ENCODE data around the gene RIMS3. TPM values are rescaled to one million over a fixed set of nuclear protein-coding genes. Genes with fewer than 3 reads are reported as not detected.

The RIMS3 gene
- polyA plus RNA-seq, 1 donor from 2014 or later = 31.6 TPM

- Histone ChIP-seq H3K36me3 (ENCODE audit: insufficient read depth, low read length) (no peaks in the 10 kb centered on the region), H2AFZ (ENCODE audit: low read depth, low read length) (peak within 1 kb of the TSS; percentile 98), H3K27ac (ENCODE audit: low read length) (peak within 1 kb of the TSS; percentile 100), H3K9ac (ENCODE audit: low read length) (peak within 1 kb of the TSS; percentile 100), H3F3A (ENCODE audit: insufficient read depth, low read length, poor library complexity, severe bottlenecking) (peaks cover 3% of the 10 kb centered on the region), H3K79me2 (replicated peaks; ENCODE audit: insufficient read depth, low read length) (peaks cover 48% of the 10 kb centered on the region), H3K9me3 (ENCODE audit: low read length) (no peaks in the 10 kb centered on the region), H4K20me1 (ENCODE audit: insufficient read depth) (no peaks in the 10 kb centered on the region), H3K4me3 (ENCODE audit: low read length) (peak within 1 kb of the TSS; percentile 90), H3K9me2 (ENCODE audit: insufficient read depth, low read length) (no peaks in the 10 kb centered on the region), H3K4me2 (ENCODE audit: low read length) (peak within 1 kb of the TSS; percentile 82), H3K27me3 (ENCODE audit: insufficient read depth, low read depth, low read length) (no peaks in the 10 kb centered on the region)
- TF ChIP-seq EP300 (conservative IDR thresholded peaks at IDR 0.05; ENCODE audit: poor library complexity, severe bottlenecking) = peak; percentile 87
- TF ChIP-seq RAD21 (conservative IDR thresholded peaks at IDR 0.05) = peak; percentile 8
- TF ChIP-seq SMC3 (conservative IDR thresholded peaks at IDR 0.05; ENCODE audit: poor library complexity) = peak; percentile 35
- TF ChIP-seq REST (IDR thresholded peaks at IDR 0.05; ENCODE audit: borderline replicate concordance) = peak; percentile 96
- peak; percentile 98 for TF ChIP-seq TAF1 (IDR thresholded peaks at IDR 0.05; ENCODE audit: low read depth)
- peak; percentile 97 for TF ChIP-seq POLR2AphosphoS5 (IDR thresholded peaks at IDR 0.05)
- no peak for TF ChIP-seq EZH2 (IDR thresholded peaks at IDR 0.05; ENCODE audit: borderline replicate concordance, insufficient read depth, low read length, poor library complexity, severe bottlenecking)
- peak; percentile 77 for TF ChIP-seq MXI1 (conservative IDR thresholded peaks at IDR 0.05; ENCODE audit: poor library complexity, severe bottlenecking)
- TF ChIP-seq CTCF (IDR thresholded peaks at IDR 0.05; ENCODE audit: poor library complexity, severe bottlenecking) = peak; percentile 53
Measured at GRCh38 chr1:40691538-40692428, 26.3 kb upstream of the RIMS3 start, which contains the start of gene NFYC. TSS of gene NFYC (plus strand) at chr1:40691704. CDS start at chr1:40738844, 47,140 bp downstream.

GRCh38 chr1:40690771-40691537 is 25.5 kb upstream of the RIMS3 start:
- no peak for TF ChIP-seq CTCF (IDR thresholded peaks at IDR 0.05; ENCODE audit: poor library complexity, severe bottlenecking)
- TF ChIP-seq MXI1 (conservative IDR thresholded peaks at IDR 0.05; ENCODE audit: poor library complexity, severe bottlenecking) = peak; percentile 19
- H3K9me2 ChIP-seq (ENCODE audit: insufficient read depth, low read length) = no peaks in the 10 kb centered on the region
- H2AFZ ChIP-seq (ENCODE audit: low read depth, low read length) = peak overlapping the region; percentile 36
- peaks cover 44% of the 10 kb centered on the region for H3K79me2 ChIP-seq (replicated peaks; ENCODE audit: insufficient read depth, low read length)
- peak overlapping the region; percentile 56 for H3K4me2 ChIP-seq (ENCODE audit: low read length)
- H3K27me3 ChIP-seq (ENCODE audit: insufficient read depth, low read depth, low read length) = no peaks in the 10 kb centered on the region
- no peaks in the 10 kb centered on the region for H3K9me3 ChIP-seq (ENCODE audit: low read length)
- H4K20me1 ChIP-seq (ENCODE audit: insufficient read depth) = no peaks in the 10 kb centered on the region
- peaks cover 3% of the 10 kb centered on the region for H3F3A ChIP-seq (ENCODE audit: insufficient read depth, low read length, poor library complexity, severe bottlenecking)
- peak overlapping the region; percentile 90 for H3K4me3 ChIP-seq (ENCODE audit: low read length)
- peak overlapping the region; percentile 100 for H3K27ac ChIP-seq (ENCODE audit: low read length)
- H3K9ac ChIP-seq (ENCODE audit: low read length) = peak overlapping the region; percentile 100
- no peaks in the 10 kb centered on the region for H3K36me3 ChIP-seq (ENCODE audit: insufficient read depth, low read length)

Data from neural cell (in vitro differentiated cells).